NCI-H1092 (cell line): ENCODE data around the gene HMGN4.

ENCODE experiments used
- DNase-seq: peaks from one replicate; lab custom pipeline; 2025; lab: John Stamatoyannopoulos, UW

Gene HMGN4

DNA sequence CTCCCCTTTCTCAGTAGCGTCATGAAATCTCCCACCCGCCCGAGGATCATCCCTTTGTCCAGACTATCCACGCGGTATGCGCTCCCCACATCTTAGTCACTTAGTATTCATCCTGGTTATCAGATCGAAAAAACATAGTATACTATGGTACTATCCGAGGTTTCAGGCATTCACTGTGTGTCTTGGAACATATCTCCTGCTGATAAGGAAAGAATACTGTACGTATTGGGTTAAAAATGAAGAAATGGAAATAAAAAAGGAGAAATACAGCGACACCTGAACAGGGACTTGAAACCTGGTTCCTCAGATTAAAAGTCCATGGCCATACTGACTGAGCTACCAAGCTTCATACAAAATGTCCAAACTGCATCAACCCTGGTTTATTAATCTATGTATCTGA lies 14.0 kb downstream of the HMGN4 start:
- DNase-seq: no peak

DNA sequence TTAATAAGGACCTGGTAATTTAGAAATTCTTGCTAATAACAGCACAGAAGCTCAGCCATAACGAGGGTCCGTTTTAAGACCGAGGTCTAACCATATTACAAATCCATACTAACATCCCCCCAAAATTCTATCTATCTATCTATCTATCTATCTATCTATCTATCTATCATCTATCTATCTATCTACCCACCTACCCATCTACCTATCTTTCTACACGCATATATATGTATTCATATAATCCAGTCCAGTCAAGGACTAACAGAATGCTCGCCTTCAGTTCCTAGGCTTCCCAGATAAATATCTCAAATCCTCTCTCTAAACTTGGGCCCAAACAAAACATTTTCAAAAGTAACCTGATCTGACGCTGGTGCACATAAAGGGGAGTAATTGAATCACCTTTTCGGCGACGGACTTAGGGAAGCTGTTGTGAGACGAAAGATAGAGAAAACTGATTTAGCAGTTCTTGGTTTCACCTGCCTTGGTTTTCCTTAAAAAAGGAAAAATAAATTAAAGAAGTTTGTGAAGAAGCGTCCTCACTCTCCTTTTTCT lies 14.5 kb downstream of the HMGN4 start:
- no peak for DNase-seq

DNA sequence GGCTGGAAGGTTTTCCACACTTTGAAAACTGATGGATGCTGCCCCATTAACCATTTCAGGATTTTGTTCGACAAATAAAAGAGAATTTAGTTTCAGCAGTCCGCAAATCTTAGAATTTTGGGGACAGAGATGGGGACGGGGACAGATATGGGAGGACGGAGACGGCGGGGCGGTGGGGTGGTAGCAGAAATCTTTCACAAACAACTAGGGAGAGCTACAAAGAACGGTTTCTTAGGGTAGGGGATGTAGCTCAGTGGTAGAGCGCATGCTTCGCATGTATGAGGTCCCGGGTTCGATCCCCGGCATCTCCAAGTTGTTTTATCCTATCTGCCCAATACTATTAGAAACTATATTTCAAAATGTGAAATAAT lies 15.1 kb downstream of the HMGN4 start:
- DNase-seq: peak; percentile 36

DNA sequence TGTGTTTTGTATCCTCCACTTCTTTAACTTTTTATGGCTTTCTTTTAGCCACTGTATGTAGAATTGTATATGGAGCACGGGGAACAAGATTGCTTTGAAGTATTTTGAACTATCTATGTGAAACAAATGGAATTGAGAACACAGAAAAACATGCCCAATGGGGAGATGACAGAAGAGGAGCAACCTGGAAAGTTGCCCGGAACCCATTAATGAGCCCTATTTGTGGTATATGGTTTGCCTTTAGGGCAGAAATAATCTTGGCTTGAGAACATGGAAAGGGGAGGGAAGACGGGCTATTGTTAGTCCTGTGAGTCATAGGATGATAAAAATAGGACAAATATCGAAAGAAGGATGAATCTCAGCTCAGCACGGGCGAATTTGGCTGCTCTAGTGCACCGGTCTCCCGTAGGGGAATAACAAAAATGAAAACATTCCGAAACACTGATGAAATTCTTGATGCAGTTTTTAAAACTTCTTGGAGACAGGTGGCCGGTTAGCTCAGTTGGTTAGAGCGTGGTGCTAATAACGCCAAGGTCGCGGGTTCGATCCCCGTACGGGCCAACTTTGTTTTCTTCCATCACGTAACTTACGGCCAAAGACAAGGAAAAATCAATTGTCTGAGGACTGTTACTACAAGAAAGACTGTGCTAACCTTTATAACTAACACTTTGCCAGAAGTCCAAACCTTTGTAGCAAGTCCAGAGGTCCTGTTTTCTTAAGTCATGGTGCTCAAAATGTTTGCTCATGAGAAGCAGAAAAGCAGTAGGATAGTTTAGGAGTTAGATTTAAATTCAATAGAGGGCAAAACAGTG lies 15.7 kb downstream of the HMGN4 start:
- peak; percentile 15 for DNase-seq

DNA sequence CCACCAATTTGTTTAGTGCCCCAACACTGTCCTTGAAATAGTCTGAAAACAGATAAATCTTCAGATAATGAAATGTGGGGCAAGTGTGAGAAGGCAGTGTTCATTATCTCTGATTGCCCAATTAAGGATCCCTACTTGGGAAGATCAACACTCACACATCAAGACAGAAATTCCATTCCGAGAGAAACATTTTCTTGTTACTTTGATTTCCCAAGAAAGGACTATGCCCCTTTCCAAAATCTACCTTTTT lies 16.2 kb downstream of the HMGN4 start:
- DNase-seq: no peak

DNA sequence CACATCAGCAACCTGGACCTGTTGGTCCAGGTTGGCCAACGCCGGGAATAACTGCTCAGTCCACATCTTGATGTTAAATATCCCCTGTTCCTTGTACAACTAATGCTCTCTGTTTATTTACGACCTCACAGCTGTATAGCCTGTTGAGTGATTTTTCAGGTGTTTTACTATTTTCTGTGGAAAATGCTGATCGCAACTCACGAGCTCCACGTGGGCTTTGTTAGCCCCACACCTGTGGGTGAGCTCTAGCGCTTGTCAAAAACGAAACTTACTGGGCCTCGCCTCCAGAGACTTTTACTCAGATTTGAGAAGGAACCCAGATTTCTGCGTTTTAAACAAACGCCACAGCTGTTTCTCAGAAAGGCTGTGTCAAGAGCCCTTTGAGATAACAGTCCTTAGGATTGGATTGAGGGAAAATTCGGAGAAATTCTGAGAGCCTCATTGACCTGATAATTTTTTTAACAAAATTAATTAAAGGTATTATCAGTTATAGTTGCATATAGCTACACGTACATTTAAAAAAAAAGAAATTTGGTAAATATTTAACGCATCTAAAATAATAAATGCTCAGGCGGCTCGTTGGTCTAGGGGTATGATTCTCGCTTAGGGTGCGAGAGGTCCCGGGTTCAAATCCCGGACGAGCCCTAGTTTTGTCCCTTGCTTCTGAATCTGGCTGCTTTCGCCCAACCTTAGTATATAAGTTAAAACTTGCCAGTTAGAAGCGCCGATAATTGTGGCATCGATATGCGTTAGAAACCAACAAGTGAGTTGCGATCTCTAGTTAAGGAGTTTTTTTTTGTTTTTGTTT lies 16.7 kb downstream of the HMGN4 start:
- DNase-seq: no peak

DNA sequence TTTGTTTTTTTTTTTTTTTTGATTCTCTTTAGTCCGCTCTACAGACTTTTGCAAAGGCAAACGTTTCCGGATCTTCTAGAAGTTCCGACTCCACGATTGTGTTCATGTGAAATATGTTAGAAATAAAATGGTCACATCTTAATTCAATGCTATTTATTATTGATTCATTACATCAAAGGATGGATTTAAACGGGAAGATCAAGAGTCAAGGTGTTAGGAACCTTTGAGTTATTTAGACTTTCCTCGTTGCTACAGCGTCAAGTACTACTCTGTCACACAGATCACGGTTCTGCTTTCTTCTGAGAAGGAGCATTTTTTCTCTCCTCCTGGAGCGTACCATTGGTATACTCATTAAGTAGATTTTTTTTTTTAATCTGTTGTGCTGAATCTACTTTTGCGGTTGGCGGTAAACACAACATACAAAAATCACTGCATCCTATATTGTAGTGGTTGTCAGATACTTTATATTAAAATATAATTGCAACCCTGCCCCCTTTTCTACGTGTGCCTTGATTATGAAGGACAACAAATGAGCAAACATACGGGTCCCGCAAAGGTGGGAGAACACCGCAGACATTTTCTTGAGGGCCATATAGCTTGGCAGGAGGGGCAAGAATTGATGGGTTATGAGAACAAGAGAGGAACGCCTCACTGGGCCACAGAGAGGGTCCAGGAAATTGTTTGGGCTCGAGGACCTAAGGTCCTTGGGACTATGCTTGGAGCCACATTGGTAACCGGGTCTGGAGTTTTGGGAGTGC lies 17.5 kb downstream of the HMGN4 start:
- DNase-seq: no peak

DNA sequence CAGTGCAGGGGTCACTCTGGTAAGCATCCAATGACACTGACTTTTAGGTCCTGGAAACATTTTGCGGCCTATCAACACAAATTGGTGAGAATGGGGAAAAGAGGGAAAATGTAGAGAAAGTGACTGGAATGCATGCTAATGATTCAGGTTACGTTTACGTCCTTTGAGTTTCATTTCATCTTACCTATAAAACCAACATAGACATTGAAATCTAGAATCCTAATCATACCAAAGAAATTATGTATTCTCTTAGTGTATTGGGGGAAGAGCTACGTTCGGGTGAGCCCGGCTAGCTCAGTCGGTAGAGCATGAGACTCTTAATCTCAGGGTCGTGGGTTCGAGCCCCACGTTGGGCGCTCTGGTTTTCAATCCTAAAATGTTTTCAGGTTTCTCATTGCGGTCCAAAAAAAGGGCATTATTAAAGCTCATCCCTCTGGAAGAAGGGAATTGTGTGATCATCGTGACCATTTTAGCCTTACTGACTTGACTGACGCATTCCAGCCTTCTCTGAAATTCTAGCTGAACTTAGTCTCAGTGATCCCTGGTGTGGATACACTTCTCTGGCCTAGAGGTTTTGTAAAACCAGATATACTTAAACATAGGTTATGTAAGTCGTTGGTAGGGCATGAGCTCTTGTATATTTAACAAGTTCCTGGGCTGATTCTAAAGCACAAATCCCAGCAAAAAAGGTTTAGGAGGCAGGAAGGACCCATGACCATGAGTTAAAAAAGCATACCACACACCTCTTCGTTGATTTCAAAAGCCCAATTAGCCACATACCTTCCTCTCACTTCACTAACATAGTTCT lies 18.3 kb downstream of the HMGN4 start:
- no peak for DNase-seq

DNA sequence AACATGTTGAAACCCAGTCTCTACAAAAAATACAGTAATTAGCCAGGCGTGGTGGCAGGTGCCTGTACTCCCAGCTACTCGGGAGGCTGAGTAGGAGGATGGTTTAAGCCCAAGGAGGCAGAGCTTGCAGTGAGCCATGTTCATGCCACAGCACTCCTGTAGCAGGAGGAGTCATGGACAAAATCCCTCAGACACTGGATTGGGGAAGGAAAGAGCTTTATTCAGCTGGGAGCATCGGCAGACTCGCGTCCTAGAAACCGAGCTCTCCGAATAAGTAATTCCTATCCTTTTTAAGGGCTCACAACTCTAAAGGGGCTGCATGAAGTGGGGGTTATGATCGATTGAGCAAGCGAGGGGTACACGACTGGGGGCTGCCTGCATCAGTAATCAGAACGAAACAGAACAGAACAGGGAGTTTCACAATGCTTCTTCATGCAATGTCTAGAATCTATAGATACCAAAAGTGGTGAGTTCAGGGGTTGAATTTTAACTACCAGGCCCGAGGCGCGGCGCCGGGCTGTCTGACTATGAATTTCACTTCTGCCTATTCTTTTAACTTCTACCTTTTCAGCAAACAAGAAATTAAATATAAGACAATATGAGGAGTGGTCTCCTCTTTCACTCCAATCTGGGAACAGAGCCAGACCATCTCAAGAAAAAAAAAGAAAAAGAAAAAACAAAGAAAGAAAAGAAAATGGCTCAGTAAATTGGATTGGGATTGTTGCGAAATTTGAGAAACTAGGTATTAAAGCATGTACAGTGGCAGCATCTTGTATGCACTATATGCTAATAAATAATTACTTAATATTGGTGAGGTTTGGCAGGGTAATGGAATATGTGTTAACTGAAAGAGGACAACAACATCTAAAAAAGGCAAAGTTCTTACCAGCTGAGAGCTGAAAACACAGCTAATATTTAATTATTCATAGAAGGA lies 23.6 kb downstream of the HMGN4 start:
- no peak for DNase-seq

DNA sequence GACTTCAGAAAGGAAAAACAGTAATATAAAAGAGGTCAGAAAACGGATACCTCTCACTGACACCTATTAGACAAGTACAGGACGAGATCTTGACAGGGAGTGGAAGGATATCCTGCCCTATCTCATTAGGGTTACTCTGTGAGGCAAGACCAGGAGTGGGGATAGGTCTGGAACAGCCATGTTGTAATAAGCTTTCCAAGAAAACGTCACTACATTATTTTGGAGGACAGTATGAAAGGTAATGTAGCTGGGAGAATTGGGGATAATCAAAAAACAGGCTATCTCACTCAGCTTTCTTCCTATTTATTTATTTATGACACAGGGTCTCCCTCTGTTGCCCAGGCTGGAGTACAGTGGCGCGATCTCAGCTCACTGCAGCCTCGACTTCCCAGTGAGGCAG lies 25.3 kb downstream of the HMGN4 start:
- DNase-seq: no peak

DNA sequence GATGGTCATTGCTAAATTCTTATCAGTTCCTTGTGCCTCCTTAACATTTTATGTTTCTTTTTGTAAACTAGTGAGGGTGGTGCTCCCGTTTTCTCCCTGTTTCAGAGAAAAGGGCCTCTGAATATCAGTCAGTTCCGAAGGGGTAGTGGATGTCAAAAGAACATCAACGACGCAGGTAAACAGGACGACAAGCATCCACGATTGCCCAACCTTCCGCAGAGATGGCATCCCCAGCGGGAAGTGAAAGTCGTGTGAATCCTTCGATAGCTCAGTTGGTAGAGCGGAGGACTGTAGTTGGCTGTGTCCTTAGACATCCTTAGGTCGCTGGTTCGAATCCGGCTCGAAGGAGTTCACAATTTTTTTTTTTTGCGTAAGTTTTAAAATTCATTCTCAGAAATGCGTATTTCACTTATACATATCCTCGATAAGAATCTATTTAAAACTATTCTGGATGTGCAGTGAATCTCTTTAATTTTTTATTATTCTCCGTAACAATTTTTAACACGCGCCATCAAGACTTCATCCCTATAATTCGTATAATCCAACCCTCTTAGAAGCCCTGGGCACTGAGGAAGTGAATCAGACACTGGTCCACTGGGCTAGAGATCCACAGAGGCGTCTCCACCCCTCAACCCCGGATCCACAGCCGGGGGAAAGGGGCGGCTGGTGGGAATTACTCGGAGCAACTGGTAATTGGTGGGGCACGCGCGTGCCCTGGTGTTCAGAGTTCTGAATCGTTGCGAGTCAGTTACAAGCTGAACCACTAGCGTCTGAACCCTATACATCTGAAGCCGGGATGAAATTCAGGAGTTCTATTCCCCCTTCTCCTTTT lies 30.7 kb downstream of the HMGN4 start:
- DNase-seq: peak; percentile 77

DNA sequence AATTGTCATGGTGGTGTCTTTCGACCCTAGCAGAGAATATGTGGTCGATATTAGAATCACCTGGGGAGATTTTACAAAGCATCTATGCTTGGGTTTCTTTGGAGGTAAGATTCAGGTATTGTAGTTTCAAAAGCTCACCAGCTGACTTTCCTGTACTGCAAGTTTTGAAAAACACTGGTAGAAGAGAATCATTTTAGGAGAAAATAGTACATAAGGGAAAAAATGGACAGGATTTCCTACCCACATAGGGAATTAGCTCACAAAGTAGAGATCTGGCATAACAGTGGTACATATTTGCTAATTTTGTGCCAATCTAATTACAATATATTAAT lies 31.2 kb downstream of the HMGN4 start:
- DNase-seq: no peak

DNA sequence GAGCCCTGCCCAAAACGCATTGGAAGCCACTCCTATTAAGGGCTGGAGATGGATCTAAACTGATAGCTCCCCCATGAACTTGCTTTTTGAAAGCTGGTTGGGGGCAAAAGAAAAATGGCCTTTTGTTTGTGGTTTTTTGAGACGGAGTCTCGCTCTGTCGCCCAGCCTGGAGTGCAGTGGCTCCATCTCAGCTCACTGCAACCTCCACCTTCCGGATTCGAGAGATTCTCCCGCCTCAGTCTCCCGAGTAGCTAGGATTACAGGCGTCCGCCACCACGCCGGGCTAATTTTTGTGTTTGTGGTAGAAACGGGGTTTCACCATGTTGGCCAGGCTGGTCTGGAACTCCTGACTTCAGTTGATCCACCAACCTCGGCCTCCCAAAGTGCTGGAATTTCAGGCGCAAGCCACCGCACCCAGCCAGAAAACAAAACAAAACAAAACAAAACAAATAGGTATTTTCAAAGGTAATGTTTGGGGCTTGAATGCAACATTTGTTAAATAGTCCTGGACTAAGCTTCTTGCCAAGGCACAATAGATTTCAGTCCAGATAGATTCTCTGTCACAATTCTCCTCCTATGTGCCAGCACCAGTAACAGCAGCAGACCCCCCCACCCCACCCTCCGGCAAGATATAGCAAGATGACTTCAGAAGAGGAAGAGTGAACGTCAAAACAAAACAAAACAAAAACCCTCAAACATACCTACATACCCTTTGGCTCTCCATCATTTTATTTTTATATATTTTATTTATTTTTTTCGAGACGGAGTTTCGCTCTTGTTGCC lies 32.1 kb downstream of the HMGN4 start:
- no peak for DNase-seq

DNA sequence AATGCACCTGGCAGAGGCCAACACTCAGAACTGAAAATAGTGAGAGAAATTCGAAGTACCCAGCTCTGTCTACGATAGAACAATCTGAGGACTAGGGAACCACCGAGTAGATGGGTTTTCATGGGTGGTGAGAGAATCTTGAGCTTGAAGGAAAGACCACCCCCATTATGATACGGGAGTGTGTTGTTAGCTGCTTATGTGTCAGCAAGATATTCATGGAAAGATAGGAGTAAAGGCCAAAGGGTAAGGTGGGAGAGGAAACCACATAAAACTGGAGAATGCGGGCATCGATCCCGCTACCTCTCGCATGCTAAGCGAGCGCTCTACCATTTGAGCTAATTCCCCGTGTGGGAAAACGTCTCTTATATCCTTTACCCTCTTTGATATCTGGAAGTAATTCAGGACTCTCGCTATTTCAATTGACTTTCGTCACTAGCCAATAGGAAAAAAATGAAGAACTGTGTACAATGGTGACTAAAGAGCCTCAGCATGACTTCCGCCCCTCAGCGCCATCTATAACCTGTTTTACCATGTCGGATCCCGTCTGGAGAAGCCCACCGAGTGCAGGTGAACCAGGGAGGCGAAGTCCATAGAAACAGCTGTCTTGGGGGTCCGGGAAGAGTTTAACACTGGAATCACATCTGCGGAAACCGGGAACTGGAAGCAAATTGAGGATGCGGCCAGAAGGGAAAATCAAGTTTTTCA lies 33.6 kb downstream of the HMGN4 start:
- peak; percentile 71 for DNase-seq

DNA sequence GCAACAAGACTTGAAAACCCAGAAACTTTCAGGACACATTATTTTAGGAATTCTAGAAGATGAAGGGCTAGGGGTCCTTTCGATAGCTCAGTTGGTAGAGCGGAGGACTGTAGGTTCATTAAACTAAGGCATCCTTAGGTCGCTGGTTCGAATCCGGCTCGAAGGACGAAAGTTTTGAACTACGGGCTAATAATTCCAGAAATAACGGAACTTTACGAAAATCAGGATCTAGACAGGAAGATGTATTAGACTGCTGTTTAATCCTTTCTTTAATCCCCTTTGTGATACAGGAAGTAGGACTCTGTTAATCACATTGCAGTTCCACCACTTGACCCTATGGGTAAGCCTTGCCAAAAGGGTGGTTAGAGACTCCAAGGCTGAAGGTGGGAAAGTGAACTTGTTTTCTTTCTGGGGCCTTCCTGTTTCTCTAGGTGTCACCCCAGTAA lies 37.4 kb downstream of the HMGN4 start:
- no peak for DNase-seq

DNA sequence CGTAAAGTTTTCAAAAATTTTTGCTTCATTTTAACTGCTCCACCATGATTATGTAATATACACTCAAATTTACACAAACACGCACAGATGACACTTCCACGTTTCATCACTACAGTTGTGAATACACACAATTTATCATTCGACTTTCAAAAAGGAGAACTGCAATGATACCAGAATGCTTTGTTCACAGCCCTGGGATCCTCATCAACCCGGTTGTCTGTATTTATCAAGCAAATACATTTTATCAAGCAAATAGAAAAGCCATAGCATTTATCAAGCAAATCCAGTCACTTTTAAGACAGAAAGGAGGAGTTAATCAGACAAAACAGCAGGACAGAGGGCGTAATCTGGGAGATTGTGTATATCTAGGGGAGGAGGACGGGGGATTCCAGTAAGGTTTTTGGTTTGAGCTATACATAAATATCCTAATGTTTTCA lies 38.3 kb downstream of the HMGN4 start:
- no peak for DNase-seq

DNA sequence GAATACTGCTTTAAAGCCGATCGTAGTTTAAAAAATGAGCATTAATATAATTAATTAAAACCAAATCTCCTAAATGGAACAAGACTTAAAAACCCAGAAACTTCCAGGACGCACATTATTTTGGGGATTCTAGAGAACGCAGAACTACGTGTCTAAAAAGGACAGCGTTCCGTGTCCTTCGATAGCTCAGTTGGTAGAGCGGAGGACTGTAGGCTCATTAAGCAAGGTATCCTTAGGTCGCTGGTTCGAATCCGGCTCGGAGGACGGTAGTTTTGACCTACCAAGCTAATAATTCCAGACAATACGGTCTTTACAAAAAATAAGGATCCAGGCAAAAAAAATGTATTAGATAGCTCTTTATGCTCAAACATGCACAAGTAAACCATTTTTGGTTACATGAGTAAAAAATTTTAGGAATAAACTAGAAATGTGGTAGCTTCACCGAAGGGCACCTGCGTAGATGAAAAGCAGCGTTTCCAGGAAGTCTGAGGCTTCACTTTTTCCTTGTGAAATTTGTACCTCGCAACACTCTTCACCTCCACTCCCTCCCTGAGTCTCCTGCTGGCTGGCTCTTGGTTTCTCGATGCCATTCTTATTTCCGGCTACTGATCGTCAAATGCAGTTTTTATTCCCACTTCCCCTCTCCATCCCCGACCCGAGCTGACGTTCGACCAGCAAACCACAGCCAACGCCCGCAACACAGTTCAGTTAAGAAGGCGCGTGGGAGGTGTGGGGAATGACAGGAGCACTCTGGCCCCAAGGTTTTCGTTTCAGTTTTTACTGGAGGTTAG lies 39.0 kb downstream of the HMGN4 start:
- no peak for DNase-seq

DNA sequence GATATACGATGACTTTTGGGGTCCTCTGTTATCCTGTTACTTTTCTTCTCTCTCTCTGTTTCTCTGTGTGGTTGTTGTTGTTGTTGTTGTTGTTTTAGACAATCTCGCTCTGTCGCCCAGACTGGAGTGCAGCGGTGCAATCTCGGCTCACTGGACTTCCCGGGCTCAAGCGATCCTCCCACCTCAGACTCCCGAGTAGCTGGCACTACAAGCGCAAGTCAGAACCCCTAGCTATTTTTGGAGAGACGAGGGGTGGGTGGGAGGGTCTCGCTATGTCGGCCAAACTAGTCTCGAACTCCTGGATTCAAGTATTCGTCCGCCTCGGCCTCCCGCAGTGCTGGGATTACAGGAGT lies 39.5 kb downstream of the HMGN4 start:
- DNase-seq: no peak
